Measurements from ENCODE around the gene RINT1.
"Not testable (repeated sequence)": the region's sequence is repeated elsewhere in the genome, so short reads cannot be mapped to it uniquely, and the experiment has no call there.

RINT1 gene

GRCh38 chr7:105527737-105528136, 4.3 kb upstream of the RINT1 start:
- DNase-seq; in situ Hi-C loops (cut with HindIII; ENCODE audit: low pct_ligation_motif_present, low pct_unique_long_range_greater_than_20kb, low sequenced_read_pairs): not testable (repeated sequence)

DNA sequence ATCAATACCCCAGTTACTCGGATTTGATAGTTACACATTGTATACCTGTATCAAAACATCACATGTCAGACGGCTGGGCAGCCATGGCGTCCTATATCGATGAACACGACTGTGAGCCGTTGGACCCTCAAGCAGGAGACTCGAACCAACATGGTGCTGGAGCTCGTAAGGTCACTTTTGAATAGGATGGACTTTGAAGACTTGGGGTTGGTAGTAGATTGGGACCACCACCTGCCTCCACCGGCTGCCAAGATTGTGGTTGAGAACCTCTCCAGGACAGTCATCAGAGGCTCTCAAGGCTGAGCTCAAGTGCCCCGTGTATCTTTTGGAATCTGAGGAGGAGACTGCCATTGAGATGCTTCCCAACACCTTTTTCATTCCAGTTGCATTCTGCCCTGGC, 1.9 kb upstream of the RINT1 start:
- no peak for DNase-seq
- in situ Hi-C loops (cut with HindIII; ENCODE audit: low pct_ligation_motif_present, low pct_unique_long_range_greater_than_20kb, low sequenced_read_pairs): no loop called here

GRCh38 chr7:105530546-105530945, 1.5 kb upstream of the RINT1 start:
- no peak for DNase-seq
- in situ Hi-C loops (cut with HindIII; ENCODE audit: low pct_ligation_motif_present, low pct_unique_long_range_greater_than_20kb, low sequenced_read_pairs): no loop called here

DNA sequence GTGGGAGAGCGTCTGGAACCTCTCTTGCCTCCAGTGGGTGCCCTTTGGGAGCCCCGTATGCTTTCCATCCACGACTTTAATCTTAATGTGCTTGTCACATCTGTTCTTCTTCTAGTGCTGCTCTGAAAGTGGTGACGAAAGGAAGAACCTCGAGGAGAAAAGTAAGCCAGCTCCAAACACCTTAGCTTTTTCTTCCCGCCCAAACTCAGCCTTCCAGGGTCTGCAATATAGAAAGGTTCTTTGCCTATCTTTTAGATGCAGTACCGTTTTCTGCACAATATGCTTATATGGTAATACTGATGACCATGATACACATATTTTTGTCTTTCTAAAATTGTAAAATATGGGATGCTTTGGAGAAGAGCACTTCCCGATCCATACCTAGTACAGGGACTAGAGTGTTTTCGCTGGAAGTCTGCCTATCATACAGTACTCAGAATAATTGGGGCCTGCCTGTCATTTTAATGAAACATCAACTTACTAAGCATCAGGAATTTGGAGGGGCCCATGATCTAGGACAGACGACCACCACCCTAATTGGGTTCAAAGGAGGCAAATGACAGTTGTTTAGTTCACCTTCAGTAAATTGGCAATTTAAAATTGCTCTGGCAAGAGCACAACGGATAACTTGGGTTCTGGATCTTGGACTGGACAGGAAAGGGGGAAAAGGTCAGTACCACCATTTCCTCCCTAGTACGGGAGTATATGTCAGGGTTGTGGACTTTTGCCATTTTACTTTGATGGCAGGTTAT, 884 bp downstream of the RINT1 start:
- no peak for DNase-seq
- in situ Hi-C loops (cut with HindIII; ENCODE audit: low pct_ligation_motif_present, low pct_unique_long_range_greater_than_20kb, low sequenced_read_pairs): no loop called here

DNA sequence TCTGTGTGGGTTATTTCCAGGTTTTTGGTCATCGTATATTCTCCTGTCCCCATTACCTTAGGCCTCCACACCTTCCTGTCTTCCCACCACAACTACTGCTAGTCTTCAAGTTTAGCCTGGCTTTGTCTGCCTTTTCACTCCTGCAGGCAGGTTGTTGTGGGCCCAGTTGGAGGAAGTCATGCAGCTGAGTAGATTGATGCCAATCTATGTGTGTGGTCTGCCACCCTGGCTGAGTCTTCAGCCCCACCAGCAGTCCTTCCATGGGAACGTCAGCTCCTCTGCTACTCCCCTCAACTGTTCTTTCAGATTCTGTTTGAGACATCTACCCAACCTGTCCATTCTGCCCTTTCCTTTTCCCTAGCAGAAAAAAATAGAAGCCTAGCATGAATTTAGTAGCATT, 6.3 kb downstream of the RINT1 start:
- DNase-seq: no peak
- in situ Hi-C loops (cut with HindIII; ENCODE audit: low pct_ligation_motif_present, low pct_unique_long_range_greater_than_20kb, low sequenced_read_pairs): no loop called here

DNA sequence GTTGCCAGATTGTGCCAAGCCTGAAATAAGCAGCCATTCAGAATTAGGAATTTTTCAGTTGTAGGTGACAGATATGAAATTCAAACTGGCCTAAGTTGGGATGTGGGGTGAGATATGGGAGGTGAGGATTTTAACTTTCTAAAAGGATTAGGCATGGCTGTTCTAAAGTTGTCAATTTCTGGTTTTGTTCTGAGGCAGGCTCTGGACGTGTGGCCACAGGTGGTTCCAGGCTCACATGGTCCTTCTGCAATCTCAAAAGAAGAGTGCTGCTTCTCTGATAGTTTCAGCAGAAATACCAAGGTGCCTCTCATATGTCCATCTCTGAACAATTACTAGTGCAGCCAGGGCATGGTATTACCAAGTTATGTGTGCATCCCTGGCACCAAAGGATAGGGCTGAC, 27.9 kb downstream of the RINT1 start:
- DNase-seq: no peak
- in situ Hi-C loops (cut with HindIII; ENCODE audit: low pct_ligation_motif_present, low pct_unique_long_range_greater_than_20kb, low sequenced_read_pairs): no loop called here

- in situ Hi-C loops (cut with HindIII; ENCODE audit: low pct_ligation_motif_present, low pct_unique_long_range_greater_than_20kb, low sequenced_read_pairs): no loop called here
- DNase-seq: no peak
These were observed 33.2 kb downstream of the RINT1 start for GRCh38 chr7:105565190-105565589.

DNA sequence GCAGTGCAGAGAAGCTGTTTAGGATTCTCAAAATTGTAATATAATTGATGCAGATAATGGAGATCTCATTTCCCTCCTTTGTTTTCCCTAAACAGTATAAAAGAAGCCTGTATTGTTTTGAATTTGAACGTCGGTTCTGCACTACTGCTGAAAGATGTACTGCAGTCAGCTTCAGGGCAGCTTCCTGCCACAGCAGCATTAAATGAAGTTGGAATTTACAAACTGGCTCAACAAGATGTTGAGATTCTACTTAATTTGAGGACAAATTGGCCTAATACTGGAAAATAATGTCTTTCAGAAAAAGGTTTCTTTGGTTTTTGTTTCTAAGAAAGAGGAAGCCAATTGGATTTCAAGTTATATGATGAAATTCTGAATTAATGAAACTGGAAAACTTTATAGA, 35.0 kb downstream of the RINT1 start:
- in situ Hi-C loops (cut with HindIII; ENCODE audit: low pct_ligation_motif_present, low pct_unique_long_range_greater_than_20kb, low sequenced_read_pairs): no loop called here
- DNase-seq: no peak

GRCh38 chr7:105567821-105568220, 35.8 kb downstream of the RINT1 start:
- DNase-seq: no peak
- in situ Hi-C loops (cut with HindIII; ENCODE audit: low pct_ligation_motif_present, low pct_unique_long_range_greater_than_20kb, low sequenced_read_pairs): no loop called here

- DNase-seq: no peak
- in situ Hi-C loops (cut with HindIII; ENCODE audit: low pct_ligation_motif_present, low pct_unique_long_range_greater_than_20kb, low sequenced_read_pairs): no loop called here
These were observed 39.9 kb downstream of the RINT1 start for GRCh38 chr7:105571891-105572290.

- in situ Hi-C loops (cut with HindIII; ENCODE audit: low pct_ligation_motif_present, low pct_unique_long_range_greater_than_20kb, low sequenced_read_pairs): no loop called here
These were observed 45.2 kb downstream of the RINT1 start for GRCh38 chr7:105577251-105577650.

GRCh38 chr7:105578496-105578895, 46.5 kb downstream of the RINT1 start:
- no peak for DNase-seq
- in situ Hi-C loops (cut with HindIII; ENCODE audit: low pct_ligation_motif_present, low pct_unique_long_range_greater_than_20kb, low sequenced_read_pairs): no loop called here

More at GRCh38 chr7:105577251-105577650, 45.2 kb downstream of the RINT1 start:
- no peak for DNase-seq

GRCh38 chr7:105580022-105580740, 48.2 kb downstream of the RINT1 start:
- in situ Hi-C loops (cut with HindIII; ENCODE audit: low pct_ligation_motif_present, low pct_unique_long_range_greater_than_20kb, low sequenced_read_pairs): no loop called here
- DNase-seq: peak; percentile 19

DNA sequence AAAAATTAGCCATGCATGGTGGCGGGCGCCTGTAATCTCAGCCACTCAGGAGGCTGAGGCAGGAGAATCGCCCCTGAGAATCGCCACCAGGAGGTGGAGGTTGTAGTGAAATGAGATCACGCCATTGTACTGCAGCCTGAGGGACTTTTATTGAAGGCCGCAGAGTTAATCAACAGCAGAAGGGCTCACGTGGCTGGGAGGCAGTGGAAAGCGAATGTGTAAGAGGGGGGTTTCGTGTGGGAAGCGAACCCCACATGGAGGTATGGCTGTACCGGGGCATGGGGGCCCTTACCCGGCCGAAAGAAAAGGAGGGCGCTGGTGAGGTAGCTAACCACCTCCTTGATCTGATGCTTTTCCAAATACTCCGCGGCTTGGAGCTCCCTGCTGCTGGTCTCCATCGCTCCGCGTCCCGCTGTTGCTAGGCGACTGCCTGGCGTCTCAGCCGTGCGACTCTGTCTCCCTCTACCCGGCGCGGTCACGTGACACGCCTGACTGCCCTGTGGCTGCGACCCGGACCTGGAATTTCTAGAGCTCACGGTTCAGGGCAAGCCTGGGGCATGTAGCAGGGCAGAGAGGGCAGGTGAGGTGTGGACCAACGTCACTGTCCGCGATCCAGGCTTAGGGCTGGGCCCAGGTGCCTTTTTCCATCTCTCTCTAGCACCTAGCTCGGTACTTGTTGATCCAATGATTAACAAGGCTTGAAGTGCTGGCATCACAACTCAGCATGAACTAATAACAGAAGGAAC, 49.2 kb downstream of the RINT1 start, which contains the start of gene EFCAB10:
Gene EFCAB10 (minus strand): TSS at position 428 of the 746 bp plus-strand sequence. CDS start 30 bp downstream, at position 398.
- in situ Hi-C loops (cut with HindIII; ENCODE audit: low pct_ligation_motif_present, low pct_unique_long_range_greater_than_20kb, low sequenced_read_pairs): no loop called here
- DNase-seq: peak; percentile 96

GRCh38 chr7:105583061-105583460, 51.1 kb downstream of the RINT1 start:
- in situ Hi-C loops (cut with HindIII; ENCODE audit: low pct_ligation_motif_present, low pct_unique_long_range_greater_than_20kb, low sequenced_read_pairs): no loop called here
- no peak for DNase-seq

DNA sequence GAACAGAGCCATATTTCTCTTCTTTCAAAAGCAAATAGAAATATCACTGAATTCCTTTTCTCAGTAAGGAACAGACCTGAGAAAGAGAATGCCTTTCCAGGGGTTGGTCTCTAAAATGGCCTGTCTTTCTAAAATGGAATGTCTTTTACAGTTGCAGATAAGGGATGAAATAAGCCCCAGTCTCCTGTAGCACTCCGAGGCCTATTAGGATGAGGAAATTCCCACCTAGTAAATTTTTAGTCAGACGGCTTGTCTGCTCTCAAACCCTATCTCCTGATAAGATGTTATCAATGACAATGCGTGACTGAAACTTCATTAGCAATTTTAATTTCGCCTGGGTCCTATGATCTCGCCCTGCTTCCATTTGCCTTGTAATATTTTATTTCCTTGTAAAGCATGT, 52.2 kb downstream of the RINT1 start:
- in situ Hi-C loops (cut with HindIII; ENCODE audit: low pct_ligation_motif_present, low pct_unique_long_range_greater_than_20kb, low sequenced_read_pairs): no loop called here

GRCh38 chr7:105585850-105586500, 54.0 kb downstream of the RINT1 start:
- in situ Hi-C loops (cut with HindIII; ENCODE audit: low pct_ligation_motif_present, low pct_unique_long_range_greater_than_20kb, low sequenced_read_pairs): no loop called here
- DNase-seq: no peak

More for the DNA sequence above, 52.2 kb downstream of the RINT1 start:
- DNase-seq: no peak

DNA sequence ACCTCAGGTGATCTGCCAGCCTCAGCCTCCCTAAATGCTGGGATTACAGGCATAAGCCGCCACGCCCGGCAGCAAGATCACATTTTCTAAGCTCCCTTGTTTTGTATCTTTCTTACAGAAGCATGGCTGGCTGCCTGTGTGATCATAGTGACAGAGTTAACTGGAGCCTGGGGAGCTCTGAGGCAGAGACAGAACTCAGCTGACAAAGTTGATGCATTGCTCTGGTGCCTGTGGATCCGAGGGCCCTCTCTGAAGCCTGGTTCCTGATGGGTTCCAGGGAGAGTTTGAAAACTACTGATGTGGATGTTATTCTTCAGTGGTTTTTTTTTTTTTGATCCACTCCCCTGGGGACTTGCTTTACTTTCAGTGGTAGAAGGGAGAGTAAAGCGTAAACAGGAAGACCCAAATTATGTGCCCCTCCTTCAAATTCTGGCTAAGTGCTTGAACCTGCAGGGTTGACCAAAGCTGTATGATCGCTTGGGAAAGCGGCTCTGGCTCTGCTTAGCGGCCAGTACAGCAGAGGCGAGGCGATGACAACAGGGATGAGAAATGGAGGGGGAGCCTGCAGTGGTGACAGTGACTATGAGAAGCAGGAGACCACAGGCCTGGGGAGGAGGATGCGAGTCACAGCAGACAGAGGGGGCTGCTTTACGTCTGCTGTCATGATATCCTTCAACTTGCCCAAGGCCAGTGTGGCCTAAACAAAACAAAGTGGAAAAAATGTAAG, 56.1 kb downstream of the RINT1 start:
- in situ Hi-C loops (cut with HindIII; ENCODE audit: low pct_ligation_motif_present, low pct_unique_long_range_greater_than_20kb, low sequenced_read_pairs): no loop called here
- no peak for DNase-seq
